Breast epithelium (tissue), 4 donors: ENCODE measurements around the gene UST. TPM values are rescaled to one million over a fixed set of nuclear protein-coding genes. Genes with fewer than 3 reads are reported as not detected.
"Not testable (repeated sequence)": the region's sequence is repeated elsewhere in the genome, so short reads cannot be mapped to it uniquely, and the experiment has no call there.

ENCODE experiments used
- DNase-seq, 2 donors: peaks; one replicate each; pipeline ENCODE4 v3.0.0-alpha.2; 2019; ENCODE audit warnings: low spot score in 2 of 2
- H3K27ac ChIP-seq, 2 donors: fragments of 200-600 bp; sonication (generic) in 1 of 2; one replicate each; pipeline ENCODE4 v1.5.1; 2016 to 2019; ENCODE audit warnings: mild to moderate bottlenecking in 1 of 2
- H3K27me3 ChIP-seq, 2 donors: fragments of 200-600 bp; sonication (generic) in 1 of 2; one replicate each; pipeline versions ENCODE4 v1.5.1 to v1.6.0; 2017 to 2019; ENCODE audit warnings: control low read depth in 1 of 2, mild to moderate bottlenecking in 1 of 2
- H3K36me3 ChIP-seq: fragments of 200-600 bp; one replicate; pipeline ENCODE4 v1.5.1; 2019
- H3K4me1 ChIP-seq, 2 donors: fragments of 200-600 bp; sonication (generic); one replicate each; pipeline ENCODE4 v1.5.1; 2016 to 2019; ENCODE audit warnings: control low read depth in 1 of 2
- H3K4me3 ChIP-seq, 3 donors: fragments of 200-600 bp; sonication (generic); 1 replicate in 2 of 3; 2 replicates in 1 of 3; pipeline ENCODE4 v1.5.1; 2016 to 2019; ENCODE audit warnings: mild to moderate bottlenecking in 3 of 3, moderate library complexity in 2 of 3
- H3K9me3 ChIP-seq, 2 donors: fragments of 200-600 bp; sonication (generic) in 1 of 2; one replicate each; pipeline ENCODE4 v1.5.1; 2016 to 2019; ENCODE audit warnings: control low read depth in 1 of 2
- POLR2A ChIP-seq: fragments of 450-650 bp; IDR thresholded peaks from one replicate; pipeline ENCODE4 v1.6.1; 2016; ENCODE audit warnings: antibody characterized with exemption, mild to moderate bottlenecking, moderate library complexity
- POLR2AphosphoS5 ChIP-seq, 3 donors: sonication (generic); formaldehyde crosslinking; IDR thresholded peaks; one replicate each; pipeline ENCODE4 v1.6.1; 2017; ENCODE audit warnings: antibody characterized with exemption in 3 of 3
- intact Hi-C: fragments of 100-400 bp; cut with DNase I; formaldehyde crosslinking; loops from one replicate; pipeline ENCODE4 v1.15.1; 2023; ENCODE audit warnings: low total_unique reads
- total RNA-seq, 3 donors: library from RNA; depleted of rRNA; stranded (reverse); fragments of >200 nt; gene quantifications; one replicate each; pipeline ENCODE4 v1.1.0, GENCODE V29; 2016
- TF ChIP-seq, protein P1 (sequence below), 3 donors: fragments of 450-650 bp; IDR thresholded peaks; one replicate each; pipeline ENCODE4 v1.5.1; 2016 to 2017; ENCODE audit warnings: antibody characterized with exemption in 3 of 3, mild to moderate bottlenecking in 3 of 3, moderate library complexity in 3 of 3

Gene UST
- total RNA-seq, 3 donors from 2014 or later, result 10.5 to 28.8 (median 13.2) TPM

DNA sequence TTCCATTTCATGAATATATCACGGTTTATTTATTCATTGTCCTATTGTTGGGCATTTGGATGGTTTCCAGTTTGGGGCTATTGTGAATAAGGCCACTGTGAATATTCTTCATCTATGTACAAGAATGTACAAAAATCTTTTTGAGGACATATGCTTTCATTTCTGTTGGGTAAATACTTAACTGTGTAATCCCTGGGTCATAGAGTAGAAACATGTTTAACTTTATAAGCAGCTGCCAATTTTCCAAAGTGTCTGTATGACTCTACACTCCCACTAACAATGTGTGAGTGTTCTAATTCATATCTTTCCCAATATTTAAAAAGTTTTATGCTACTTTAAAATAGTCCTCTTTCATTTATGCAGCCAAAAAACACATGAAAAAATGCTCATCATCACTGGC lies 98.6 kb downstream of the UST start:
- no peaks in the 10 kb centered on the region for H3K9me3 ChIP-seq
- intact Hi-C loops, result no loop called here
- H3K4me3 ChIP-seq, result no peak overlapping the region
- no peak for DNase-seq
- H3K27ac ChIP-seq, result no peak overlapping the region
- TF ChIP-seq POLR2A (no peak), POLR2AphosphoS5 (IDR thresholded peaks at IDR 0.05) (no peak)
- TF ChIP-seq, protein P1, sequence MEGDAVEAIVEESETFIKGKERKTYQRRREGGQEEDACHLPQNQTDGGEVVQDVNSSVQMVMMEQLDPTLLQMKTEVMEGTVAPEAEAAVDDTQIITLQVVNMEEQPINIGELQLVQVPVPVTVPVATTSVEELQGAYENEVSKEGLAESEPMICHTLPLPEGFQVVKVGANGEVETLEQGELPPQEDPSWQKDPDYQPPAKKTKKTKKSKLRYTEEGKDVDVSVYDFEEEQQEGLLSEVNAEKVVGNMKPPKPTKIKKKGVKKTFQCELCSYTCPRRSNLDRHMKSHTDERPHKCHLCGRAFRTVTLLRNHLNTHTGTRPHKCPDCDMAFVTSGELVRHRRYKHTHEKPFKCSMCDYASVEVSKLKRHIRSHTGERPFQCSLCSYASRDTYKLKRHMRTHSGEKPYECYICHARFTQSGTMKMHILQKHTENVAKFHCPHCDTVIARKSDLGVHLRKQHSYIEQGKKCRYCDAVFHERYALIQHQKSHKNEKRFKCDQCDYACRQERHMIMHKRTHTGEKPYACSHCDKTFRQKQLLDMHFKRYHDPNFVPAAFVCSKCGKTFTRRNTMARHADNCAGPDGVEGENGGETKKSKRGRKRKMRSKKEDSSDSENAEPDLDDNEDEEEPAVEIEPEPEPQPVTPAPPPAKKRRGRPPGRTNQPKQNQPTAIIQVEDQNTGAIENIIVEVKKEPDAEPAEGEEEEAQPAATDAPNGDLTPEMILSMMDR (IDR thresholded peaks at IDR 0.05), result no peak
- no peaks in the 10 kb centered on the region for H3K27me3 ChIP-seq
- no peaks in the 10 kb centered on the region for H3K36me3 ChIP-seq
- no peaks in the 10 kb centered on the region for H3K4me1 ChIP-seq

DNA sequence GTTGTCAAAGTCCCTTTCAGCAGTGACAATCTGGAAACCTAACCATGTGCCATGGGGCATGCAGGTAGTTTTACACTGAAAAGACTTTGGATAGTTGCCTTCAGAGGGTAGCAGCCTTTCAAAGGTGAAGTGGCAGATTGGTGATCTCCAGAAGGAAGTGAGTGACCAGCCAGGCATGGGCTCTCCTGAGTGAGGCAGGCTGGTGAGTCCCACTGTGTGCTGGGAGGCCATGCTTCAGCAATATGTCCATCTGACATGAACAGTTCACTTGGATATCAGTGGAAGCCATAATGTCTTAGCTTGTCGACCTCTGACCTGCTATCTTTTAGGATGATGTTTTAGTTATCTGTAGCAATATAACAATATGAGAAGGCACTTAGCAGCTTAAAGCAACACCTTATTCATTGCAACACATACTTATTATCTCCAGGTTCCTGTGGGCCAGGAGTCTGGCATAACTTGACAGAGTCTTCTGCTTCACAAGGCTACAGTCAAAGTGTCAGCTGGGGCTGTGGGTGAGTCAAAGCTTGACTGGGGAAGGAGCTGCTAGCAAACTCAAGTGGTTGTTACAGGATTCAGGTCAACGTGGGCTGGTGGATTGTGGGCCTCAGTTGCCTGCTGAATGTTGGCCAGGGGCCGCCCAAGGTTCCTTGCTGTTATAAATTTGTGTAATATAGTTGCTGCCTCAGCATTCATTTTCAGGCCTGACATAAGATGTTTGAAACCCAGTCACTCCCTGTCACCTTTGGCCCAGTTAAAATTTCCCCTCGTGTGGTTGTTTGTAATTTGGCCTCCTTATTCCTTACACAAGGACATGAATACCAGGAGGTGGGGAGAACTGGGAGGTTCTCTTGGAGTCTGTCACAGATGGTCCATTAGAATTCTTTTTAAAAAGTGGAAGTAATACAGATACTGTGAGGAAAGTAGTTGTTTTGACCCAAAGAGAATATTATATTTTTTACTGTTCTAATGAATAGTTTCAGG lies 100.2 kb downstream of the UST start:
- no peak for DNase-seq
- Histone ChIP-seq H3K9me3 (no peaks in the 10 kb centered on the region), H3K27me3 (no peaks in the 10 kb centered on the region), H3K4me1 (no peaks in the 10 kb centered on the region), H3K36me3 (no peaks in the 10 kb centered on the region), H3K4me3 (no peak overlapping the region), H3K27ac (peak overlapping the region in 1 of 2 donors; percentile 48)
- no peak for TF ChIP-seq POLR2AphosphoS5 (IDR thresholded peaks at IDR 0.05)
- no peak for TF ChIP-seq POLR2A
- TF ChIP-seq, protein P1 (IDR thresholded peaks at IDR 0.05), result no peak
- intact Hi-C loops, result no loop called here

DNA sequence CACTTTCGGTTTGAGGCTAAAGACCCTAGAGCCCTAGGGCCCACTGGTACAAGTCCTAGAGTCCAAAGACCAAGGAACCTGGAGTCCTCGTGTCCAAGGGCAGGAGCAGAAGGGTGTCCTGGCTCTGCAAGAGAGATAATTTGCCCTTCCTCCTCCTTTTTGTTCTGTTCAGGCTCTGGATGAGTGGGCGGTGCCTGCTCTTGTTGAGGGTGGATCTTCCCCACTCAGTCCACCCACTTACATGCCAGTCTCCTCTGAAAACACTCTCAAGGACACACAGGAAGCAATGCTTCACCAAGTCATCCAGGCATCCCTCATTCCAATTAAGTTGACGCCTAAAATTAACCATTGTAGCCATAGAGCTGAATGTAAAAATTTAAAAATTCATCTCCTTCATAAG lies 102.1 kb downstream of the UST start:
- DNase-seq, result no peak
- no peaks in the 10 kb centered on the region for H3K36me3 ChIP-seq
- no peak overlapping the region for H3K27ac ChIP-seq
- no peaks in the 10 kb centered on the region for H3K4me1 ChIP-seq
- H3K9me3 ChIP-seq, result no peaks in the 10 kb centered on the region
- H3K4me3 ChIP-seq, result no peak overlapping the region
- H3K27me3 ChIP-seq, result no peaks in the 10 kb centered on the region
- intact Hi-C loops, result no loop called here
- TF ChIP-seq, protein P1 (IDR thresholded peaks at IDR 0.05), result no peak
- TF ChIP-seq POLR2AphosphoS5 (IDR thresholded peaks at IDR 0.05), result no peak
- no peak for TF ChIP-seq POLR2A

DNA sequence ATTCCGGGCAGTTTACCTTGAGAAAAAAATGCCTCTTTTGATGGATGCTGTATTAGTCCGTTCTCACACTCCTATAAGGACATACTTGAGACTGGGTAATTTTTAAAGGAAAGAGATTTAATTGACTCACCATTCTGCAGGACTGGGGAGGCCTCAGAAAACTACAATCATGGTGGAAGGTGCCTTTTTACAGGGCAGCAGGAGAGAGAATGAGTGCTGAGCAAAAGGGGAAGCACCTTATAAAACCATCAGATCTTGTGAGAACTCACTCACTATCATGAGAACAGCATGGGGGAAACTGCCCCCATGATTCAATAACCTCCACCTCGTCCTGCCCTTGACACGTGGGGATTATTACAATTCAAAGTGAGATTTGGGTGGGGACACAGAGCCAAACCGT lies 102.6 kb downstream of the UST start:
- H3K36me3 ChIP-seq, H3K4me3 ChIP-seq, H3K27ac ChIP-seq, H3K9me3 ChIP-seq, DNase-seq, intact Hi-C loops, H3K27me3 ChIP-seq, H3K4me1 ChIP-seq: not testable (repeated sequence)

DNA sequence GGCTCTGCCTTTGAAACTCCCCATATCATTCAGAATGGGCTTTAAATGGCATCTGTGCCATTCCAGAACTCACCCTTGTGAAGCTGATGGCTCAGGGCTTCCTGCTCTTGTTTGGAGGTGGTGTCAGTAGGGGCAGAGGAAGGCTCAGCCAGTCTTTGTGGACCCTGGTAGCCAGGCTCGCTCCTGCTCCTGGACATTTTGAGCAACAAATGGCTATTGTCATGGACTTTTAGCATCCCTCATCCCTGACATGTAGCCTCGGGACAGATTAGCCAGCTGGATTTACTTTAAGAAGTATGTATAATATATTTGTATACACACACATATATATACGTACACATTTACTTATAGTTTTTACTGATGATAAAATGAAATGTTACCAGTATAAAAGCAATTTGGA lies 104.1 kb downstream of the UST start:
- intact Hi-C loops, result no loop called here
- Histone ChIP-seq H3K4me3 (no peak overlapping the region), H3K27me3 (no peaks in the 10 kb centered on the region), H3K9me3 (no peaks in the 10 kb centered on the region), H3K4me1 (no peaks in the 10 kb centered on the region), H3K27ac (no peak overlapping the region), H3K36me3 (no peaks in the 10 kb centered on the region)
- TF ChIP-seq, protein P1 (IDR thresholded peaks at IDR 0.05), result no peak
- no peak for TF ChIP-seq POLR2A
- TF ChIP-seq POLR2AphosphoS5 (IDR thresholded peaks at IDR 0.05), result no peak
- no peak for DNase-seq
